Activated CD4-positive, alpha-beta memory T cell treated with anti-CD3 and anti-CD28 coated beads for 36 hours (primary cell): ENCODE data around the gene RBCK1. TPM values are rescaled to one million over a fixed set of nuclear protein-coding genes. Genes with fewer than 3 reads are reported as not detected.

Experiments used
- CTCF ChIA-PET: fragments of 350-600 bp; sonication (Branson Sonifier 250); formaldehyde crosslinking; loops from one replicate; lab custom pipeline; 2021; ENCODE audit warnings: antibody characterized with exemption, inconsistent platforms; lab: Charles Lee
- POLR2A ChIA-PET: fragments of 350-600 bp; sonication (Branson Sonifier 250); formaldehyde crosslinking; loops from one replicate; lab custom pipeline; 2021; ENCODE audit warnings: antibody characterized with exemption; lab: Charles Lee
- DNase-seq: peaks from one replicate; pipeline ENCODE4 v3.0.0-alpha.2; 2020
- H3K27ac Mint-ChIP-seq: one replicate; pipeline ENCODE4 v1.8.0; 2021; ENCODE audit warnings: mixed read lengths
- H3K27me3 Mint-ChIP-seq: one replicate; pipeline ENCODE4 v1.8.0; 2021; ENCODE audit warnings: mixed read lengths
- H3K36me3 Mint-ChIP-seq: one replicate; pipeline ENCODE4 v1.8.0; 2021; ENCODE audit warnings: mixed read lengths
- H3K4me1 Mint-ChIP-seq: one replicate; pipeline ENCODE4 v1.8.0; 2021; ENCODE audit warnings: low read depth, mixed read lengths
- H3K4me3 Mint-ChIP-seq: one replicate; pipeline ENCODE4 v1.8.0; 2021; ENCODE audit warnings: mild to moderate bottlenecking, mixed read lengths
- H3K9me3 Mint-ChIP-seq: one replicate; pipeline ENCODE4 v1.8.0; 2021; ENCODE audit warnings: mixed read lengths
- intact Hi-C: fragments of 100-400 bp; cut with micrococcal nuclease; formaldehyde crosslinking; loops from one replicate; pipeline ENCODE4 v1.15.1; 2023
- total RNA-seq, 2 experiments: library from RNA; stranded (reverse); gene quantifications; one replicate each; pipeline ENCODE4 v1.2.3, GENCODE V29; 2021

The RBCK1 gene
- total RNA-seq, 2 experiments from 2014 or later: 137 to 139 TPM

DNA sequence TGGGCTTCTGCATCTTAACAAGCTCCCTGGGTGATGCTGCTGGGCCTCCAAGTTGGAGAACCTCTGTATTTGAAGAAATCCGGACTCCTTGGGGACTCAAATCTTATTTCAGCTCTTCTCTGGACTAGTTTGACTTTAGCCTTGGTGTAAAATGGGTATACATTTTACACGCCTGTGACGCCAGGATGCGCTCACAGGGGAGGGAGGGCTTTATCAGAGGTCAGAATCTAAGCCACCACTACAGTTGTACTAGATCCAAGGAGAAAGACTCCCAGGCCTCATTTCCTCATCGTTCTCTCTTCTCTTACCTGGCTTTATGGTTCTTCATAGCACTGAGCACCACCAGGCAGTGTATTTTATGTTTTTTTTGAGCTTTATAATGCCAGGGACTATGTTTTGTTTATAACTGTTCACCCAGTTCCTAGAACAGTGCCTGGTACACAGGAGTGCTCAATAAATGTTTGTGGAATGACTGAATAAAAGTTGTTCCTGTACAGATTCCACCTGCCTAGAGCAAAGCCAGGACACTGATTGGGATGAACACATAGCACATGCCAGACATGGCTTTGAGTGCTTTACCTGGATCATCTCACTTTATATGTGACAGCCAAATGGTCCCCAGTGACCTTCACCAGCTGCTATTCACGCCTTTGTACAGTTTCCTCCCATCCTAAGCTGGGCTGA lies 5.1 kb upstream of the RBCK1 start:
- intact Hi-C loops: no loop called here
- Mint-ChIP-seq H3K36me3 (no peaks in the 10 kb centered on the region), H3K27ac (peak overlapping the region; percentile 42), H3K27me3 (no peaks in the 10 kb centered on the region), H3K4me1 (peaks cover 19% of the 10 kb centered on the region), H3K4me3 (no peak overlapping the region), H3K9me3 (no peaks in the 10 kb centered on the region)
- CTCF ChIA-PET: no interaction called here
- no peak for DNase-seq
- POLR2A ChIA-PET: interaction anchor here (0.5 kb wide), 1 partner anchor 31 kb away, joined by 3 read pairs; no protein-coding TSS in a partner anchor

DNA sequence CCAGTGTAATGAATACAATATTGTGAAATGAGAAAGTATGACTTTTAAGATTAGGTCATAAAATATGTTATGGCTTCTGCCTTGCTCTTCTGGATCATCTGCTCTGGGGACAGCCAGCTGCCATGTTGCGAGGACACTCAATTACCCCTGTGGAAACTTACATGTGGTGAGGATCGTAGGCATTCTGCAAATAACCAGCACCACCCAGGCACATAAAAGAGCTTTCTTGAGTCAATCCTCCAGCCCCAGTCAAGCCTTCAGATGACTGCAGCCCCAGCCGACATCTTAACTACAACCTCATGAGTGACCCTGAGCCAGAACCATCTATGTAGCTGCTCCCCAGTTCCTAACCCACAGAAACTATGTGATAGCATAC lies 4.5 kb upstream of the RBCK1 start:
- intact Hi-C loops: no loop called here
- Mint-ChIP-seq H3K4me1 (peaks cover 19% of the 10 kb centered on the region), H3K9me3 (no peaks in the 10 kb centered on the region), H3K27me3 (no peaks in the 10 kb centered on the region), H3K27ac (no peak overlapping the region), H3K4me3 (no peak overlapping the region), H3K36me3 (no peaks in the 10 kb centered on the region)
- ChIA-PET CTCF (no interaction called here), POLR2A (interaction anchor here (0.5 kb wide), 1 partner anchor 31 kb away, joined by 3 read pairs; no protein-coding TSS in a partner anchor)
- no peak for DNase-seq

DNA sequence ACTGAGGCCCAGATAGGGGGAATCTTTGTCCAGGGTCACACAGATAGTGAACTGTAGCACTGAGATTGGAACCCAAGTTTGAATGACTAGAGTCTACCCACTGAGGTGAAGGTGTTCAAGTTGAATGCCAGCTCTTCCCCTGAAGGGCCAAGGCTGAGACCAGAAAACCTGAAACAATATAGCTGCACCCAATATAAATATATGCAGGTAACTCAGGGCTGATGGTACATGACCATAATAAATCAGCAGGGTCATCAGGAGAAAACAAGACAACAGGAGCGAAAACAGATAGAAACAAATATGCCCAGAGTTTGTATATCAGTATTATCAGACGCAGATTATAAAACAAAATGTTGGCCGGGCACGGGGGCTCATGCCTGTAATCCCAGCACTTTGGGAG lies 4.0 kb upstream of the RBCK1 start:
- no peak overlapping the region for H3K4me3 Mint-ChIP-seq
- intact Hi-C loops: no loop called here
- ChIA-PET CTCF (no interaction called here), POLR2A (no interaction called here)
- H3K9me3 Mint-ChIP-seq: no peaks in the 10 kb centered on the region
- no peak overlapping the region for H3K27ac Mint-ChIP-seq
- peaks cover 4% of the 10 kb centered on the region for H3K36me3 Mint-ChIP-seq
- no peak for DNase-seq
- no peaks in the 10 kb centered on the region for H3K27me3 Mint-ChIP-seq
- H3K4me1 Mint-ChIP-seq: peaks cover 20% of the 10 kb centered on the region

DNA sequence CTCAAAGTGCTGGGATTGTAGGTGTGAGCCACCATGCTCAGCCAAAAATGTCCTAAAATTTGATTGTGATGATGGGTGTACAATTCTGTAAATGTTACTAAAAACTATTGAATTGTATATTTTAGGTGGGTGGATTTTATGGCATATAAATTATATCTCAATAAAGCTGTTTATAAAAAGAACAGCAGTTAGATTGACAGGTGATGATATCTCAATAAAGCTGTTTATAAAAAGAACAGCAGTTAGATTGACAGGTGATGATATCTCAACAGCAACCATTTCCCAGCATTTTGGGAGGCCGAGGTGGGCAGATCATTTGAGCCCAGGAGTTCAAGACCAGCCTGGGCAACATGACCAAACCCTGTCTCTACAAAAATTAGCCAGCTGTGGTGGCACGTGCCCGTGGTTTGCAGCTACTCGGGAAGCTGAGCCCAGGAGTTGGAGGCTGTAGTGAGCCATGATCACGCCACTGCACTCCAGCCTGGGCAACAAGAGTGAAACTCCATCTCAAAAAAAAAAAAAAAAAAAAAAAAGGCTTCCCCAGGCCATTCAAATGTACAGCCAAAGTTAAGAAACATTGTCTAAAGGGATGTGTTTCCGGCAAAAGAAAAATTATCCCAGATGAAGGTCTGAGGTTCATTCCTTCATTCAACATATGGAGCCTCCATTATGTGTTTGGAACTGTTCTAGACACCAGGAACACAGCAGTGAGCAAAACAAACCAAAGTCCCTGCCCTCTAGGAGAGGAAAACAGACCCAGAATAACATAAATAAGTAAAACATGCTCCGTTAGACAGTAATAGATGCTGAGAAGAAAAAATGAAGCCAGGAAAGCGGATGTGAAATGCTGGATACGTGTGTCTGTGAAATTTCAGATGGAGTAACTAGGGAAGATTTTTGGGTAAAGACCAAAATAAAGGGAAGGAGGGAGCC lies 1.6 kb upstream of the RBCK1 start:
- CTCF ChIA-PET: interaction anchor here (0.7 to 1.7 kb wide), 17 partner anchors 8 to 239 kb away, joined by 3 to 16 read pairs (median 4); partner anchors contain the start of gene TBC1D20
- intact Hi-C loops: loop anchor here (1.0 to 2.0 kb wide), 2 partner anchors 73 to 110 kb away; partner anchors contain the start of gene ZCCHC3
- no peaks in the 10 kb centered on the region for H3K27me3 Mint-ChIP-seq
- H3K27ac Mint-ChIP-seq: peak overlapping the region; percentile 82
- H3K4me3 Mint-ChIP-seq: peak overlapping the region; percentile 79
- DNase-seq: no peak
- peaks cover 40% of the 10 kb centered on the region for H3K4me1 Mint-ChIP-seq
- H3K36me3 Mint-ChIP-seq: peaks cover 26% of the 10 kb centered on the region
- H3K9me3 Mint-ChIP-seq: no peaks in the 10 kb centered on the region
- POLR2A ChIA-PET: interaction anchor here (1.0 to 1.3 kb wide), 3 partner anchors 26 to 108 kb away, joined by 3 to 6 read pairs (median 3); no protein-coding TSS in a partner anchor

DNA sequence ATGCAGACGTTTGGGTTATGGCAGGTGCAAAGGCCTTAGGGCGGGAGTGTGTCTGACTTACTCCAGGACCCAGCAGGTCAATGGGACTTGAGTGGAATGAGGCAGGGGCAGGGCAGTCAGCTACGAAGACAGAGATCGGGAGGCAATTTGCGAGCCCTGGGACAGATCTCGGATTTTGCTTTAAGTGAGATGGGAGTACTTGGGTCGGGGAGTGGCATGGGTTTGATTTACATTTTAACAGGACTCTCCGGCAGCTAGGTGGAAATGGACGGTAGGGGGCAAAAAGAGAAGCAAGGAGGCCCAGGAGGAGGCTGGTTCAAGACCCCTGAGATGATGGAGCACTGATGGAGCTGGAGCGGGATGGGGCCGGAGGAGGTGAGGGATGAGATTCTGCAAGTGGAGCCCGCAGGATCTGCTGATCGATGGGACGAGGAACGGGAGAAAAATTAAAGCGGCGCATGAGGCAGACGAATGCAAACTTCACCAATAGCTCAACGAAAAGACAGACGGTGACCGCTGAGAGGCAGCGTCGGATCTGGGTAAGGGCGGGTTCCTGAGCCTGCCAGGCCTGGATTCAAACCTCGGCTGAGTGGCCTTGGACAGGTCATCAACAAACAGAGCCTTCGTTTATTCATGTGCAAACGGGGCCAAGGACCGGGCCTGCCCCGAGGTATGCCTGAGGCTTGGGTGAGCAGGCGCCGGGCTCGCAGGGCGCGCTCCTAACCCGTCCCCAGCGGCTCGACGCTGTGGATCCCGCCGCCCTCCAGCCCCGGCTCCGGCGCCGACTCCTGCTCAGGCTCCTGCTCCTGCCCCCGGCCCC lies 756 bp upstream of the RBCK1 start:
- intact Hi-C loops: loop anchor here (1.0 to 2.0 kb wide), 2 partner anchors 72 to 111 kb away; partner anchors contain the start of gene ZCCHC3
- Mint-ChIP-seq H3K27me3 (no peaks in the 10 kb centered on the region), H3K36me3 (peaks cover 33% of the 10 kb centered on the region), H3K4me1 (peaks cover 39% of the 10 kb centered on the region), H3K27ac (peak overlapping the region; percentile 82), H3K9me3 (no peaks in the 10 kb centered on the region), H3K4me3 (peak overlapping the region; percentile 79)
- peak; percentile 77 for DNase-seq
- CTCF ChIA-PET: interaction anchor here (0.6 to 1.7 kb wide), 17 partner anchors 9 to 238 kb away, joined by 3 to 16 read pairs (median 4); partner anchors contain the start of gene TBC1D20
- POLR2A ChIA-PET: interaction anchor here (0.6 to 1.3 kb wide), 8 partner anchors 15 to 109 kb away, joined by 3 to 11 read pairs (median 3); partner anchors contain the start of genes TBC1D20 and TRIB3

DNA sequence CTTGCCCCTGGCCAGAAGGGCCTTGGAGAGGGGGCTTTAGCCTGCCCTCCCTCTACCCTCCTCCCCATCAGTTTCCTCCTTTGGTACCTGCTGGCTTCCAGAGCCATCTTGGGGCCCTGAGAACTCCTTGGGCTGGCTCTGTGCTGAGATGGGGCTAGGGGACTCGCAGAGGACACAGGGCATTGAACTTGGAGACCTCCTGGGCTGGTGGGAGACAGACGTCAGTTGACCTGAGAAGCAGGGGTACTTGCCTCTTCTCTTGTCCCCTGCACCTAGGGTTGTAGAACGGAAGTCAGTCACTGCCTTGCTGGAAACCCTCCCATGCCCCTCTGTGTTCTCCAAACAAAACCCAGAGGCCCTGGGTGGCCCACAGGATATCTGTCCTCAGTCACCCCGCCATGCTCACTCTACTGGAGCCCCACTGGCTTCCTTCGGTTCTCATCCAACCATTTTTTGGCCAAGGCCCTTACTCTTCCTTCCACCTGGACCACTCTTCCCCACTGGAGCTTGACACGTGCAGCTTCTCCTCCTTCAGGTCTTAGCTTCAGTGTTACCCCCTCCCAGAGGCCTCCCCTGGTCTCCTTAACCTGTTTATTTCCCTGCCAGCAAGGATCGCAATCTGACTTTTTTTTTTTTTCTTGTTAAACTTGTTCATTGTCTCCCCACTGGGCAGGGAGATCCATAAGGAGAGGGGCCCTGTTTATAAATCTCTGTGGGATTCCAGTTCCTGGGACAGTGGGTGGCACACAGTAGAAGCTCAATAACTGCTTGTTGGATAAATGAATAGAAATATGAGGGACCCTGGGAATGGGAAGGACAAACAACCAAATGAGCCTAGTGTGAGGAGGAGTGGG lies 971 bp downstream of the RBCK1 start:
- Mint-ChIP-seq H3K27me3 (no peaks in the 10 kb centered on the region), H3K36me3 (peaks cover 40% of the 10 kb centered on the region), H3K4me1 (peaks cover 49% of the 10 kb centered on the region), H3K27ac (peak overlapping the region; percentile 92), H3K9me3 (no peaks in the 10 kb centered on the region), H3K4me3 (peak overlapping the region; percentile 95)
- ChIA-PET POLR2A (interaction anchor here (0.8 to 0.9 kb wide), 2 partner anchors 30 to 59 kb away, joined by 5 to 6 read pairs; no protein-coding TSS in a partner anchor), CTCF (no interaction called here)
- intact Hi-C loops: loop anchor here (1.0 to 2.0 kb wide), 3 partner anchors 24 to 134 kb away; partner anchors contain the start of gene CSNK2A1
- DNase-seq: peak; percentile 49

DNA sequence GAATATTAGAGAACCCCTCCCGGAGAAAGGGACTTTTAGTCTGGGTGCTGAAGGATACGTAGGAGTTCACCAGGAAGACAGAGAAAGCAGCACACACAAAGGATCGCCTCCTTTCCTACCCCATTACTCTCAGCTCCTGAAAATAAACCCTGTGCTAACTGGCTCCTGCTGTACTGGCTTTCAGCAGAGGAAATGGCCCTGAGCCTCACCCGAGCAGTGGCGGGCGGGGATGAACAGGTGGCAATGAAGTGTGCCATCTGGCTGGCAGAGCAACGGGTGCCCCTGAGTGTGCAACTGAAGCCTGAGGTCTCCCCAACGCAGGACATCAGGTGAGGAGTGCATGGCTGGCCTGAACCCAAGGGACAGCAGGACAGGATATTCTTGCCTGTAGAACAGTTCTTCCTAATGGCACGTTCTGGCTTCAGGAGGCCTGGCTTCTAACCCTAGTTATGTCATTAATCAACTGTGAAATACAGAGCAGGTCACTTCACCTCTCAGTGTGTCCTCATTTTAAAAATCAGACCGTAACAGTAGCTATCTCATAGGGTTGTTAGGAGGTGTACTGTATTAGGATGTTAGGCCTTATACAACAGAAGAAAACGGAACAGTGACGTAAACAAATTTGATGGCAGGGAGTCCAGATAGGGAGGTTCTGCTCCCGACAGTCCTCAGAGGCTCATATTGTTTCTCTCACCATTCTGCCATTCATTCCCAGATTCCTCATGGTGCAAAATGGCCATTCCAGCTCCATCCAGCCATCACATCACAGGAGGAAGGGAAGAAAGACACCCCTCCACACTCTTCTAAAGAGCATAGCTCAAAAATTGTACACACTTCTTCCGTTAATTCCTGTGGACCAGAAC lies 1.8 kb downstream of the RBCK1 start:
- Mint-ChIP-seq H3K36me3 (peaks cover 40% of the 10 kb centered on the region), H3K4me1 (peaks cover 49% of the 10 kb centered on the region), H3K27ac (peak overlapping the region; percentile 92), H3K27me3 (no peaks in the 10 kb centered on the region), H3K4me3 (peak overlapping the region; percentile 95), H3K9me3 (no peaks in the 10 kb centered on the region)
- peak; percentile 25 for DNase-seq
- CTCF ChIA-PET: interaction anchor here (1.3 kb wide), 1 partner anchor 48 kb away, joined by 3 read pairs; no protein-coding TSS in a partner anchor
- intact Hi-C loops: loop anchor here (2.0 kb wide), 2 partner anchors 23 to 133 kb away; partner anchors contain the start of gene CSNK2A1
- POLR2A ChIA-PET: interaction anchor here (0.8 to 0.9 kb wide), 2 partner anchors 29 to 60 kb away, joined by 5 to 6 read pairs; no protein-coding TSS in a partner anchor

DNA sequence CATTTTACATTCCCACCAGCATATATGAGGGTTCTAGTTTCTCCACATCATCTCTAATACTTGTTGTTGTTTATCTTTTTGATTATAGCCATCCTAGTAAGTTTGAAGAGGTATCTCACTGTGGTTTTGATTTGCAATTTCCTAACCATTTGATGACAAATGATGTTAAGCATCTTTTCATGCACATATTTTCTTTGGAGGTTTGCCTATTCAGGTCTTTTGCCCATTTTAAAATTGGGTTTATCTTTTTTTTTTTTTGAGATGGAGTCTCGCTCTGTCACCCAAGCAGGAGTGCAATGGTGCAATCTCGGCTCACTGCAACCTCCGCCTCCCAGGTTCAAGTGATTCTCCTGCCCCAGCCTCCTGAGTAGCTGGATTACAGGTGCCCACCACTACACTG lies 4.0 kb downstream of the RBCK1 start:
- Mint-ChIP-seq H3K36me3 (peaks cover 54% of the 10 kb centered on the region), H3K9me3 (no peaks in the 10 kb centered on the region), H3K27ac (no peak overlapping the region), H3K27me3 (no peaks in the 10 kb centered on the region), H3K4me1 (peaks cover 54% of the 10 kb centered on the region), H3K4me3 (no peak overlapping the region)
- POLR2A ChIA-PET: interaction anchor here (0.6 kb wide), 1 partner anchor 42 kb away, joined by 3 read pairs; no protein-coding TSS in a partner anchor
- CTCF ChIA-PET: no interaction called here
- no peak for DNase-seq
- intact Hi-C loops: no loop called here

DNA sequence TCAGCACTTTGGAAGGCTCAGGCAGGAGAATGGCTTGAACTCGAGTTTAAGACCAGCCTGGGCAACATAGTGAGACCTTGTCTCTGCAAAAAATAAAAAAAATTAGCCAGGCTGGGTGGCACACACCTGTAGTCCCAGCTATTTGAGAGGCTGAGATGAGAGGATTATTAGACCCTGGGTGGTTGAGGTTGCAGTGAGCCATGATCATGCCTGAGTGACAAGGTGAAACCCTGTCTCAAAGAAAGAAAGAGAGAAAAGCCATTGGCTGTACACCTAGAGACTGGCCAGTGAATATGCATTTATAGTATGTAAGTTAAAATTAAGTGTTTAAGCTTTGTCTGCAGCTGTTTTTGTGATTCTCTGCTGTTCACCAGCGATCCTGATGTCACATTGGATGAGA lies 6.1 kb downstream of the RBCK1 start:
- H3K4me1 Mint-ChIP-seq: peaks cover 48% of the 10 kb centered on the region
- no peak for DNase-seq
- H3K4me3 Mint-ChIP-seq: no peak overlapping the region
- H3K27me3 Mint-ChIP-seq: no peaks in the 10 kb centered on the region
- ChIA-PET CTCF (no interaction called here), POLR2A (no interaction called here)
- no peaks in the 10 kb centered on the region for H3K9me3 Mint-ChIP-seq
- no peak overlapping the region for H3K27ac Mint-ChIP-seq
- peaks cover 57% of the 10 kb centered on the region for H3K36me3 Mint-ChIP-seq
- intact Hi-C loops: no loop called here

DNA sequence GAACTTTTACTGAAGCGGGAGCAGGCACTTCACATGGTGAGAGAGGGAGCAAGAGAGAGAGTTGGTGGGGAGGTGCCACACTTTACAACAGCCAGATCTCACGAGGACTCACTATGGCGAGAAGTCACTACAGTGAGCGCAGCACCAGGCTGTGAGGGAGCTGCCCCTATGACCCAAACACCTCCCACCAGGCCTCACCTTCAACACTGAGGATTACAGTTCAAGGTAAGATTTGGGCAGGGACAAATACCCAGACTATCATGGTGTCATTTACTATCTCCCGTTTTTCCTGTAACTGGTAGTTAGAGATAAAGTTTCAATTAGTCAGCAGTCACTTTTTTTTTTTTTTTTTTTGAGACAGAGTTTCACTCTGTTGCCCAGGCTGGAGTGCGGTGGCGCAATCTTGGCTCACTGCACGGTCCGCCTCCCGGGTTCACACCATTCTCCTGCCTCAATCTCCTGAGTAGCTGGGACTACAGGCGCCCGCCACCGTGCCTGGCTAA lies 7.8 kb downstream of the RBCK1 start:
- peaks cover 32% of the 10 kb centered on the region for H3K4me1 Mint-ChIP-seq
- no peak overlapping the region for H3K4me3 Mint-ChIP-seq
- CTCF ChIA-PET: no interaction called here
- H3K9me3 Mint-ChIP-seq: no peaks in the 10 kb centered on the region
- H3K36me3 Mint-ChIP-seq: peaks cover 44% of the 10 kb centered on the region
- intact Hi-C loops: no loop called here
- no peak for DNase-seq
- H3K27ac Mint-ChIP-seq: no peak overlapping the region
- H3K27me3 Mint-ChIP-seq: no peaks in the 10 kb centered on the region
- POLR2A ChIA-PET: no interaction called here
